Tongue (tissue), 2 donors: Measurements from ENCODE around the gene PSMC2. TPM values are rescaled to one million over a fixed set of nuclear protein-coding genes. Genes with fewer than 3 reads are reported as not detected.
"Not testable (repeated sequence)": the region's sequence is repeated elsewhere in the genome, so short reads cannot be mapped to it uniquely, and the experiment has no call there.

Experiments used
- DNase-seq: peaks from one replicate; pipeline ENCODE4 v3.0.0-alpha.2; 2015
- total RNA-seq: library from RNA; depleted of rRNA; stranded (reverse); fragments of >200 nt; gene quantifications from one replicate; pipeline ENCODE4 v1.2.3, GENCODE V29; 2014

Gene PSMC2
- total RNA-seq, 1 donor from 2014 or later: 142 TPM

DNA sequence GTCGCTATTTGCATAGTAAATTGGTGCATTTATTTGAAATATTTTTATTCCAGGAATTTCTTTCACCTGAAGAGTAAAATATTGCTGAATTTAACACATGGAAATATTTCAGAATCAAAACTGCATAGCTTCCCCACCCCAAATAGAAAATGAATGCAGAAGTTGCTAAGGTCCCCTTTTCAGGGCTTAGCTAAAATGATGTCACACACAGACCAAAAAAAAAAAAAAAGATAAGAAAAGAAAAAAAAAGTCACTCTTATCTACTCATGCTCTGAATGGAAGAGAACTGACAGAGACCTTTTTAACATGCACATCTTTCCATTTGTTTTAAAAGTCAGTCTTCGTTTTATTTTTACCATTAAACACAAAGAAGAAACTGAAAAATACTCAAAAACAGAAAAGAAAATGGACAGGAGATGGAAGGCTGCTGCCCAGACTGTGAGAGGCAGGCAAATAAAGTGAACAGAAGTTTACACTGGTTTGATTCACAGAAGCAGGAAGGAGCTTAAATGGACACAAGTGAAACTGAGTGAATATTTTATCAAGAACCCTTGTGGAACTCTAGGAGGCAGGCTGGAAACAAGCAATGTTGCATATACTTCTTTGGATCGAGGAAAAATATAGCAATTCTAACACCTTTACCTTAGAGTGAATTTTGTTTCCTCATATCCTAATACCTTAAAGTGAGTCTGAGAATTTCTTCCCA lies 32.0 kb downstream of the PSMC2 start:
- DNase-seq: no peak

DNA sequence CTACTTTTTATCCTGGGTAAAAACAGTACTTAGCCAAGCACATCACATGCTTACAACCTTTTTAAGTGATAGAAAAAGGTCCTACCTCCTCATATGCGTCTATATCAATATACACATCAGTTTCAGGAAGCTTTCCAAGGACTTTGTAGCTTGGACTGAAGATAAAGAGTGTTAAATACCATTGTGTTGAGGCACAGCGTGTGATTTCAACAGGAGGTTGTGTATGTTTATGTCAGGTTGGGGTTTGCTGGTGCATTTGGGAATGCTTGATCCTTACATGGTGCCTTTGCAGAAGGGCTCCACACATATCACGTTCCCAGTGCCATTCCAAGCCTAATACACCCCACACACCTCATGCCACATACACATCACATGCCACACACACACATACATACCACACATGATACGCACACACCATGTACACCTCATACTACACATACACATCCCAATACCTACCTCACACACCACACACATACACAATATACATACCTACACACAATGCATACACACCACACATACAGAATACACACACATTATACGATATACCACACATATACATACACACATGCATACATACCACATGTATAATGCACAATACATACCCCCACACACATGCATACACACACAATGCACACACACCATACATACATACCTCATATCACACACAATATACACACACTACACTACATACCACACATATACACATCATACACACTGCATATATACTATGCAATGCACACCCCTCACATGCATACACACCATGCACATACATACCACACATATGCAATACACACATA lies 33.1 kb downstream of the PSMC2 start:
- DNase-seq: no peak

DNA sequence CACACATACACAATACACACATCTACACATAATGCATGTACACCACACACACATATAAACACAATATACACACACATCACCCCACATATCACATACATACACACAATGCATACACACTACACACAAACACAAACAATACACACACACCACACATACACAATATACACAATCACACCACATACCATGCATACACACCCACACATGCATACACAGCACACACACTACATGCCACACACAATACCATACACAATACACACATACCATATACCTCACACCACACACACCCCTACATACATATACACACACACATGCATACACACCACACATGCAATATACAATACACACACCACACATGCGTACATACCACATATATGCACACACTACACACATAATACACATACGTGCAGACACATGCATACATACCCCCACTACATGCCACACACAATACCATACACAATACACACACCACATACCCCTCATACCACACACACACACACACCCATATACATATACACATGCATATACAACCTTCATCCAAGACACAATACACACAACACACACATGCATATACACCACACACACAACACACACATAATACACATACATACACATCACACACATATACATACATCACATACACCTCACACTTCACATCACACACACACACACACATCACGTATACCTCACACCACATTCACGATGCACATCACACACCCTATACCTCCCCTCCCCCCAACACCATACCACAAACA lies 34.0 kb downstream of the PSMC2 start:
- no peak for DNase-seq

DNA sequence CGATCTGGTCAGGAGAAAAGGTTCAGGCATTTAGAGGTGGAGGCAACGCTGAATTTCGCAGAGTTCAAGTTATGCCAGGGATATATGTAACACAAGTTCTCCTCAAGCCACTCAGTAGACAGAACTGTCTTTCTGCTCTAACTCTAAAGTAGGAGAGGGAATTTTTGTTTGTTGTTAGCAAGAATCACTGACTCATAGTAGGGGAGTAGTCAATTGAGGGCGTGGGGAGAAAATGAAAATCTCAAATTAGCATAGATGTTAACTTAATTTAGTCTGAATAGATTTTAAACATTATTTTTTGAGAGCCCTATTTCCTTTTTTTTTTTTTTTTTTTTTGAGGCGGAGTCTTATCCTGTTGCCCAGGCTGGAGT lies 34.6 kb downstream of the PSMC2 start:
- no peak for DNase-seq

DNA sequence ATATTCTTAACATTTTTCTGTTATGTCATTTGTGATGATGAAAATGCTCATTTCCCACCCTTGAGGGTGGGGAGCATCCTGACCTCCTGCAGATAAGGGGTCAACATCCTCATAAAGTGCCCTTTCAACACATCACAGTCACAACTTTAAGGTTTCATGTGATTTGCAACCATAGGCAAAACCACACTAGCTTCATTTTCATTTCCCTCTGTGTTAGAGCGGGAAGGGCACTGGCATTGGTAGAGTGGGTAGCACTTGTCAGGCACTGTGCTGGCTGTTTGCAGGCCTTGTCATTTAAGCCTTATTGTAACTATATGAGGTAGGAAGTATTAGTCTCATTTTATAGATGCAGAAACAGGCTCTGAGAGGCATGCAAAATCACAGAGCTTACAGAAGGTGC lies 39.8 kb downstream of the PSMC2 start:
- DNase-seq: no peak

DNA sequence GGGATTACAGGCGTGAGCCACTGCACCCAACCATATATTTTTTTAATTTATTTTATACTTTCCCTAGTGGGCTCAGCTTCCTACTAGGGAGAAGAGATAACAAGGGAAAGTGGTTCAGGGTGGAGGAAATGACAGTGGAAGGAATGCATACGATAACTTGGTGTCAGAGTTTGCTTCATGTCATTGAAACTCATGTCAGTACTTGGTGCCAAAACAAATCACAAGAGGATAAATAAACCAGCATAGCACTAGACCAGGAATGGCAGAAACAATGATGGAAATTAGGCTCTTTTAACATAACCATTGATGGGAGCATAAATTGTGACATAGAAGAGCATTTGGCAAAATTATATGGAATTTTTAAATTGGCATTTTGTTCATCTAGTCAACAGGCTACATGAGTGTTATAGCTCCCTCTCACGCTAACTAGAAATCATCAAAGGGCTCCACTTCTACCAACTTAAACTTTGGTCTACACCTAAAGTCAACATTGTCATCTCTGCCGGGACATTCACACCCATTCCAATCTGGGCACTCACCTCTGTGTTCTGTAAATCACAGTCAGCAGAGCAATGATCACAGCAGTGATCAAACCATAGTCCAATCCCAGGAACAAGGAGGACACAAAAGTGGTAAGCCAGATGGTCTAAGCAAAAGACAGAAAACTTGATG lies 41.2 kb downstream of the PSMC2 start:
- DNase-seq: no peak

DNA sequence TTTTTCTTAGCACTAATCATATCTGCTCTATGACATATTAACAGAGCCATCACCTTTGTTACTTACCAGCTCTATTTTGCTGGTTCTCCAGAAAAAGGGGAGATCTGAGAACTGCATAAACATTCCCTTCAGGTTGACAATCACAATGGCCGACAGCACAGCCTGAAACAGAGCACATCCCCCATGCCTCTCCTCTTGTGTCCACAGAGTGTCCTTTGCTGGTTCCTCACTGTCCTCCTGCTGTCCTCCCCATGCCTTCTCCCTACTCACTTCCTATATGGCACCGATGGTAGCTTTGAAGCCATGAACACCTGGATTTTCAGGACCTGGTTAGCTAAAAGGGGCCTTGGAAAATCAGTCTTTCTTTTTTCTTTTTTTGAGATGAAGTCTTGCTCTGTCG lies 41.8 kb downstream of the PSMC2 start:
- no peak for DNase-seq

DNA sequence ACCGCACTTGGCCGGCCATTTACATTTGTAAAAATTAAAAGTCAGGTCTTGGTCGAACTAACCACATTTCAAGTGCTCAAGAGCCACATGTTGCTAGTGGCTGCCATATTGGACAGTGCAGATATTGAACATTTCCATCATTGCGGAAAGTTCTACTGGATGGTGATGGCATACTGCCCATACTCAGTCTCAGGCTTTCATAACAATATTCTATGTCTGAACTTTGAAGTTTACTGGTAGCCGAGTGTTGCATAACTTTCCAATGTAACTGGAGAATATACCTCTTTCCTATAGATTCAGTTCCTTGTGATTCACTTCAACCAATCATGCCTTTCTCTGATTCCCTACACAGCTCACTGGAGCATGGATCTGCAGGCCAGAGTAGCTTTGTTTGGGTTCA lies 43.7 kb downstream of the PSMC2 start:
- DNase-seq: no peak

DNA sequence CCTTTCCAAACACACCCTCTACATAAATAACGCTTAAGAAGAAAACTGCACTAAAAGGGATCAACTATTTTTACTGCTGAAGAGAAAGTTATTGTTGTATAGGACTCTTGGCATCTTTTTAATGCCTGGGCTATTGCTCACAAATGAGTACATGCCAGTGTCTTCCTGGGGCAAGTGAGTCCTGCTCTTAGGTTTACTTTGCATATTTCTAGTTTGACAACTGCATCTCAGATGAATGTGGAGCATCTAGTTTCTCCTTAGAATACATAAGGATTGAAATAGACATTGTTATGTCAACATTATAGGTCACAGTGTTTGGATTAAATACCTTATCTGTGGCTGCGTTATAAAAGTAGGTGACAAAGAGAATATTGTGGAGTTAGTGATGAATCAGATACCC lies 44.5 kb downstream of the PSMC2 start:
- no peak for DNase-seq

DNA sequence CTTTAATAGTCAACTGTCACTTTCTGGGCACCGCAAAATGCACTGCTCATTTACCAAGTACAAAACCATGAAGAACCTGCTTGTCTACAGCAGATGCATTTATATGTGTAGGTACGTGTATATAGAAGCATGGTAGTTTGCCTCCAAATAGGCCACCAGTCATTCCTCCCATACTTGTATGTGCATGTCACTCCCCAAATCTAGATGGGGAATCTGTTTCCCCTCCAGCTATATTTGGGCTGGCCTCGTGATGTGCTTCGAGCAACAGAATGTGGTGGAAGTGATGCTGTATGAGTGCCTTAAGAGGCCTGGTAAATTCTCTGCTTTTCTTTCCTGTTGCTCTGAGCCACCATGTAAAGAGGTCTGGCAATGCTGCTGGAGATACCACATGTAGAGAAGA lies 47.1 kb downstream of the PSMC2 start:
- DNase-seq: no peak

DNA sequence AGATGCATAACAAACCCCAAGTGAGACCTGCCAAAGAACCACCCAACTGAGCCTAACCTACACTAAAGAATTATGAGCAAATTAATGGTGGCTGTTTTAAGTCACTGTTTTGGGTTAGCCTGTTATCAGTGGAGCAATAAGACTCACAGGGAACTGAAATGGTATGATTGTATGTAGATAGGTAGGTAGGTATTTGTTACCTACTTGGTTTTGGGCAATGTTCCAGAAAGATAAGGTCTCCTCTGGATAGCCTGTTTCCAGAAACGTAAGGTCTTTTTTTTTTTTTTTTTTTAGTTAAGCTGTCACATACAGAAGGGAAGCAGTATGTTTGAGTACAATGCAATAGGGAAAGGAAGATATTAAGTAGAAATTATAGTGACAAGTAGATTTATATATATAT lies 47.6 kb downstream of the PSMC2 start:
- DNase-seq: no peak

DNA sequence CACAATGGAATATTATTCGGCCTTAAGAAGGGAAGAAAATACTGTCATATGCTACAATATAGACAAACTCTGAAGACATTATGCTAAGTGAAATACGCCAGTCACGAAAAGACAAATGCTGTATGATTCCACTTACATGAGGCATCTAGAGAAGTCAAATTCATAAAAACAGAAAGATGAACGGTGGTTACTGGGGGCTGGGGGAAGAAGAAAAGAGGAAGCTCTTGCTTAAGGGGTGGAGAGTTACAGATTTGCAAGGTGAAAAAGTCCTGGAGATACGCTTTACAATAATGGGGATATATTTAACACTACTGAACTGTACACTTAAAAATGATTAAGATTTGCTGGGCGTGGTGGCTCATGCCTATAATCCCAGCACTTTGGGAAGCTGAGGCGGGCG lies 49.0 kb downstream of the PSMC2 start:
- no peak for DNase-seq

DNA sequence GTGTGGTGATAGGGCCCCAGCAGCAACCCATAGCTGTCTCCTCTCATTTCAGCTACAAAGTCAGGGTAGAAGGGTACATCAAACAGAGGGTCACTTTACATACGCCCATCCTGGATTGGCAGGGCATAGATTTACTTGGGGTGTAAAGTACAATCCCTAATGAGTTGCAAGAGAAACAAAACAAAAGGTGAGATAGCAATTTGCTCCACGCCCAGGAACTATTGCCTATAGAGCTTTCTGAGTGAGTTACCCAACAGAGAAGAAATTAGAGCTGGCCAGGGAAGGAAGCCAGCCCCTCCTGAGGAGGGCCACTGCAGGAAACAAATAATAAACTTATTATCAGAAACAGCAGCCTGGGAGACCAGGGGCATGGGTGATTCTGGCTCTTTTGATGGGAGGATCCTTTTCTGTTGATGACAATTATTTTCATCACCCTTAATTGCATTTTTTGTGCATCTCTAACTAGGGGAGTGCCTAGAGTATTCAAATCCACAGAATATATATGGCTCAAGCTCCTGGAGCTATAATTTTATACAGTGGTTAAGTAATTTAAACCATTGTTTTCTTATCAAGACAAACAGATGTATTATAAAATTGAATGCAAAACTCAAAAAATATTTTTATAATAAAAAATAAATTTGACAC lies 51.2 kb downstream of the PSMC2 start:
- DNase-seq: no peak

DNA sequence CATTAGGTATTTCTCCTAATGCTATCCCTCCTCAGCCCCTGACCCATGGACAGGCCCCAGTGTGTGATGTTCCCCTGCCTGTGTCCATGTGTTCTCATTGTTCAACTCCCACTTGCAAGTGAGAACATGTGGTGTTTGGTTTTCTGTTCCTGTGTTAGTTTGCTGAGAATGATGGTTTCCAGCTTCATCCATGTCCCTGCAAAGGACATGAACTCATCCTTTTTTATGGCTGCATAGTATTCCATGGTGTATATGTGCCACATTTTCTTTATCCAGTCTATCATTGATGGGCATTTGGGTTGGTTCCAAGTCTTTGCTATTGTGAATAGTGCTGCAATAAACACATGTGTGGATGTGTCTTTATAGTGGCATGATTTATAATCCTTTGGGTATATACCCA lies 52.2 kb downstream of the PSMC2 start:
- DNase-seq: not testable (repeated sequence)

DNA sequence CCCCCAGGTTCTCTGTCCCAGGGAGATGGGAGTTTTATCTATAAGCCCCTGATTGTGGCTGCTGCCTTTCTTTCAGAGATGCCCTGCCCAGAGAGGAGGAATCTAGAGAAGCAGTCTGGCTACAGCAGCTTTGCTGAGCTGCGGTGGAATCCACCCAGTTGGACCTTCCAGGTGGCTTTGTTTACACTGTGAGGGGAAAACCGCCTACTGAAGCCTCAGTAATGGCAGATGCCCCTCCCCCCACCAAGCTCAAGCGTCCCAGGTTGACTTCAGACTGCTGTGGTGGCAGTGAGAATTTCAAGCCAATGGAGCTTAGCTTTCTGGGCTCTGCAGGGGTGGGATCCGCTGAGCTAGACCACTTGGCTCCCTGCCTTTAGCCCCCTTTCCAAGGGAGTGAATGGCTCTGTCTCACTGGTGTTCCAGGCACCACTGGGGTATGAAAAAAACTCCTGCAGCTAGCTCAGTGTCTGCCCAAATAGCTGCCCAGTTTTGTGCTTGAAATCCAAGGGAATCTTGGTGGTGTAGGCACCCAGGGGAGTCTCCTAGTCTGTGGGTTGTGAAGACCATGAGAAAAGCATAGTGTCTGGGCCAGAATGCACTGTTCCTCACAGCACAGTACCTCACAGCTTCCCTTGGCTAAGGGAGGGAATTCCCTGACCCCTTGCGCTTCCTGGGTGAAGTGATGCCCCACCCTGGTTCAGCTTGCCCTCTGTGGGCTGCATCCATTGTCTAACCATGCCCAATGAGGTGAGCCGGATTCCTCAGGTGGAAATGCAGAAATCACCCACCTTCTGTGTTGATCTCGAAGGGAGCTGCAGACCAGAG lies 58.6 kb downstream of the PSMC2 start:
- not testable (repeated sequence) for DNase-seq

DNA sequence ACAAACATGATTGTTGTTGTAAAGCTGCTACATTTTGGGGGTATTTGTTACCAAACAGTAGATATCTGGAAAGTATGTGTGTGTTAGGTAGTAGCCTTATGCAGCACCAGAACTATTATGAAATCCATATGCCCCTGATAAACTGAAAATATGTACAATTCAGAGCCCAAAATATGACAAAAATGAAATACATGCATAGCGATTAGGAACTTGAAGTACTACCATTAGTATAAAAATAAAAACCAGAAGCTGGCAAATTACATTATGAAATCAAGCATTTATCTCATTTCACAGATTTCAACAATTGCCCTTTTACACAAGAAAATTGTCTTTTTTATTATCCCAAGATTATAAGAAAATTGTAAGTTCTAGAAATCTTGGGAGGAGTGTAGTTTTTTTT lies 64.7 kb downstream of the PSMC2 start:
- no peak for DNase-seq

DNA sequence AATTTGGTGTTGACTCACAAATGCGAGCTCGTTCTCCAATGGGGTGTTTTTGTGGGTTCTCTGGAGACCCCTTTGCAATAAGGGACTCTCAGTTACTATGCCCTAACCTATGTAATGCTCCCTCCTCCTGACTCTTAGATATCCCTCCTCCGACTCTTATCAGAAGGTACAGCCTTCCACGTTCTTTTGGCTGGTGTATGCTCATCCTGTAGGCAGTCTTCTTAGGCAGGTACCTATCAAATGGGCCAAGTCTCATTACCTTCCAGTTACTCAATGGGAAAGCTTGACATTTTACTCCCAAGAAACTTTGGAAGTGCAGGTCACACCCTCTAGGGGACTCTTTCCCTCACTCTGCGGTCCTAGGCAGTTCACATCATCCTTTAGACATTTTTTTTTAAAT lies 66.0 kb downstream of the PSMC2 start:
- no peak for DNase-seq

DNA sequence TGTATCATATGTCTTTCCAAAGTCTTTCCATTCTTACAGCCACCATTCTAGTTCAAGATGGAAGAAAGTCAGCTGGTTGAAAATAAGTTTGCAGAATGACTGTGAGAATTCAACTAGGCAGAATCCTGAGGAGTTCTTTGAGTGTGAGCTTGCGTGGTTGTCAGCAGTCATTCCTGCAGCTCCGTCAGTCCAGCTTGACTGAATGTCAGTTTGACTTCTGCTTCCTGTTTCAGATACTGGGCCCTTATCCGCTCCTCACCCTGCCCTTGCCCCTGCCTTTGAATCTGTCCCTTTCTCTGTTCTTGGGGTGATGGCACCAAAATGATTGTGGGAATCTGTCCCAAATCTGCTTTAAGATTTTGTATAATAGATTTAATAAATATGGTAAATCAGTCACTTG lies 70.8 kb downstream of the PSMC2 start:
- no peak for DNase-seq
